Stimulated activated CD8-positive, alpha-beta memory T cell treated with anti-CD3 and anti-CD28 coated beads, Interleukin-7, amount 100 ng/mL, for 1 hour (primary cell): Measurements from ENCODE around the gene CAPZB.

Experiments used
- DNase-seq, 2 donors: peaks; one replicate each; pipeline ENCODE4 v3.0.0-alpha.2; 2020; ENCODE audit warnings: low read depth in 2 of 2

CAPZB gene

DNA sequence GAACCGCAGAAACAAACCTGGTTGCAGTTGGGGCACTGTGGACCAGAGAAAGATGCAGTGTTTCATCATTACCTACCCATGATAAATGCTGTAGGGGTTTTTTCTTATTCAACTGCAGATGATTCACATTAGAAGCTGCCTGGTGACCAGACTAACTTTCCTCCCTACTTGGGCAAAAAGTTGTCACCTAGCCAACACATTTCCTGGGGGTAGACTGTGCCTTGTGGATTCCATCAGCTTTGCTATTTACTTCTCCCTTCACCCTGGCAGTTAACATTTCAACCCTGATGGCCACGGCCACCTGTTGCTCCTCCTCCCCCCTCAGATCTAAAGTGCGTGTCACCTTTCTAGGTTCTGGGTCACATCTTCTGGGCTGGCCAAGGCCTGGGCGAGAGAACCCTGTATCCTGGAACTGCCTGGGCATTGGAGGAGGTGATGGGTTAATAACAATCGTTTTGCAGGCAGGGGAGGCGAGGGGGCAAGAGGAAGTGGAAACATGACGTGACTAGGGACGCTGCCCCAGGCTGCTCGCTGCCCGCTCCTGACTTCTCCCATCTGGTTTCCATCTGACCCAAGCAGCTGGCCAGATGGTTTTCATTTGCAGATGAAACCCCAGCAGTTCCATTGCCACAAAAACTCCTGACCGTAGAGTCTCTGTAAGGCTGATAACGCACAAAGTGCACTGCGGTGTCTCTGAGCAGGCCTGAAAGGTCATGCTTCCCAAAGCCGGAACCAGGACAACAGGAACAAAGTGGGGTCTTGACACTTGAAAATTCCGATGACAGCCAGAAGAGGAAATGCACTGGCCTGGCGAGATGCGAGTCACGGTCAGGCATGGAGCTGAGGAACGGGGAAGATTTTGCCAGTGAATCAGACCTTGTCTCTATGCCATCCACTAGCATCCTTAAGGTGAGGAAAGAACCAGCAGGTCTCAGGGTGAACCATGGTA, 36.6 kb downstream of the CAPZB start:
- no peak for DNase-seq

- DNase-seq, result no peak
Observed at GRCh38 chr1:19447550-19447949, 37.8 kb downstream of the CAPZB start.

DNA sequence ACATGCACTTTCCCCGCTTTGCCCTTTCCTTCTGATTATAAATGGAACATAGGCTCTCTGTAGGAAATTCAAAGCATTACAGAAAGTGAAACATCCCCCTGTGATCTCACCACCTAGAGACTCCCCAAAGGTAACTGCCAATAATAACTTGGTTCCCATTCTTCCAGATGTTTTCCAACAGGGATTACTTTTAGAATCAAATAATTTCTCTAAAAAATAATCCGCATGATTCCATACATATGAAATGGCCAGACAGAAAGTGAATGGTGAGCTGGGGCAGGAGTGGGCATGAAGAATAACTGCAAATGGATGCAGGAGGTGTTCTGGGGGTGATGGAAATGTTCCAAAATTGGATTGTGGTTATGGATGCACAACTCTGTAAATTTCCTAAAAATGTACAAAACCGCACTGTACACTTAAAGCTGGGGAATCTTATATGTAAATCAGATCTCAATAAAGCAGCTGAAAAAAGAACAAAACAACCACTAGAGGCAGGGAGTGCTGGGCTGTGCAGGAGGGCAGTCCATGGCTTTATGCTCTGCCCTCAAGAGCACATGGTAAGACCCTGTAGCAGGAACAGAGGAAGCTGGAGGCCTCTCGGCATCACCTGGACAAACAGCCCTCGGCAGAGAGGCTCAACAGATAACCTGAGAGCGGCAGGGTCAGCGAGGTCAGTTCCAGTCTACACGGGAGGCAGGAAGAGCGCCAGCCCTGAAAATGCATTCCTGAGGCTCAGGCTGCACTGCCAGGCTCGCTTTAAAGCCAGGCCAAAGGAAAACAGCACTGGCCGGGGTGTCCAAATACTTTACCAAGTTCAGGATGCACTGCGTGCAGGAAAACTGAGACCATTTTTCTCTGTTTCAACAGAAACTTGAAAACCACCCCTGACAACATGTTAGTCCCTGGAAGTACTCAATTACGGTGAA, 39.7 kb downstream of the CAPZB start:
- no peak for DNase-seq

GRCh38 chr1:19444296-19445021, 40.9 kb downstream of the CAPZB start:
- no peak for DNase-seq

GRCh38 chr1:19443326-19443725, 42.0 kb downstream of the CAPZB start:
- DNase-seq, result no peak

- DNase-seq, result no peak
Observed at GRCh38 chr1:19442154-19443096, 42.9 kb downstream of the CAPZB start.

GRCh38 chr1:19441048-19441780, 44.1 kb downstream of the CAPZB start:
- no peak for DNase-seq

GRCh38 chr1:19439464-19440171, 45.7 kb downstream of the CAPZB start:
- DNase-seq, result no peak

- DNase-seq, result no peak
Observed at GRCh38 chr1:19438516-19439195, 46.7 kb downstream of the CAPZB start.

DNA sequence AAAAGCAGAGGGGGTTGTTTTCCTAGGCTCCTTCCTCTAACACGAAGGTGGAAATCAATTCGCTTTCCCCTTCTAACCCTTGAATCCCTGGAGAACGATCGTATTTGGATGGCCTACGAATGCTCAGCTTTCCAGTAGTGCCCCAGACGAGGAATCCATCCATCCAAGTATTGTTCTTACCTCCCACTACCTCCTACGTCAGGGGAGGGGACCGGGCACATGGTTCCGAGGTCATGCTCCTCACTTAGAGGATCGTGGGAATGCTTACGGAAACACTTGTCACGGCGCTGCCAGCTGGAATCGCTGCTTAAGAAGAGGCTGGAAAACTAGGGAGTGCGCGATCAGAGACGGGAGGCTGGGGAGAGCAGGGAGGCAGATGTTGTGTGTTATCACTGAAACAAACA, 47.4 kb downstream of the CAPZB start:
- no peak for DNase-seq

- no peak for DNase-seq
Observed at GRCh38 chr1:19436716-19437476, 48.4 kb downstream of the CAPZB start.

DNA sequence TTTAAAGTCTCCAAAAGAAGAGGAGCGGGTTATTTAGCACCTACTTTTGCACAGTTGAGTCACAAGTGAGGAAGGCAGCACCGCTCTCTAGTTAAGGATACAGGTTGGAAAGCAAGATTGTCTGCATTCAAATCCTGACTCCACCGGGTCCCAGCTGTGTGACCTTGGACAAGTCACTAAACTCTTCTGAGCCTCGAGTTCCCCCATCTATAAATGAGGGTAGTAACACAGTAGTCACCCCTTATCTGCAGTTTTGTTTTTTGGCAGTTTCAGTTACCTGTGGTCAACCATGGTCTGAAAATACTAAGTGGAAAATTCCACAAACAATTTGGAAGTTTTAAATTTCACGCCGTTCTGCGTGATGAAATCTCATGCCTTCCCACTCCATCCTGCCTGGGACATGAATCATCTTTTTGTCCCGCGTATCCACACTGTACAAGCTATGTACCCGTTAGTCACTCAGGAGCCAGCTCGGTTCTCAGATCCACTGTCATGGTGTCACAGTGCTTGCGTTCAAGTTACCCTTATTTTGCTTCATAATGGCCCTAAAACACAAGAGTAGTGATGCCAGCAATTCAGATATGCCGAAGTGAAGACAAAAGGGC, 49.4 kb downstream of the CAPZB start:
- no peak for DNase-seq

GRCh38 chr1:19435181-19435580, 50.2 kb downstream of the CAPZB start:
- DNase-seq, result no peak

DNA sequence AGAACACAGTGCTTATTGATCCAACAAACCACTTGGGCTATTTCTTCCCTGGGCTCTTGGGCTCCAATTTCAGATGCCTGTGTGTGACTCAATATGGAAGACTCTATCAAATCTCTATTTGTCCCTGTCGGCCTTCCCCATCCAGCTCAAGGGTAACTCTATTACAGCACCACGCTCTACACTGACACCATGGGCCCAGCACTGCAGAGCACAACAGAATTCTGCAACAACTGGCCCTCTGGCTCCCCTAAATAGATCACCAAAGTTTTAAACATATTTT, 51.7 kb downstream of the CAPZB start:
- DNase-seq, result no peak

DNA sequence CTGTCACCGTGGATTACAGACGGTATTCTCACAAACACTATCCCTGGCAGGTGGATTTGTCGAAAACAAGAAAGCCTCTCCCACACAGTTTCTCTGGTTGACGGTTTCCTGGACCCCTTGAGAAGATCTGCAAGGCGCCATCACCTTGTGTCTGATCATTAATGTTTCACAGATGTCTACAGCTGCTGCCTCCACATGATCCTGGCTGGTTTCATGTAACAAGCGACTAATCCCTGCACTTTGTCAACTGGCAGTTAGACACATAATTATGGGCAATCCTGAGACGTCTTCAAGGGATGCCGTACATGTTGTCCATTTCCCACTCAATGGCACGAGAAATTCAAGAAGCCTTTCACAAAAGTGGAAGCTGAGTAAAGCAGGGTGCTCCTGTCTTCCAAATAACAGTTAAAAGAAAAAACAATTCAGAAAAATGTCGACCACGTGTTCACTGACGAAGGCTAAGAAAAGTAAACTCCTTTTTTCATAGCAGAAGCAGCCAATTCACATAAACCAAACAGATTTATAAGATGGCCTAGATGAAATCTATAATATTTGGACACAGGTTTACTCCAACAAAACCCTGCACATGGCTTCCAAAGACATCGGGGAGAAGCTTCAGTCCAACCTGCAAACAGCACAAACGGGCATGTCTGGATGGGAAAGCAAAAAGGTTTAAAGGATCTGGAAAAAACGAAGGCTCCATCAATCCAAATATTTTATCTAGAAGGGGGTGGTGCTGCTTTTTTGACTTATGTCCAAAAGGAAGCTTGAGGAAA, 52.2 kb downstream of the CAPZB start:
- no peak for DNase-seq

DNA sequence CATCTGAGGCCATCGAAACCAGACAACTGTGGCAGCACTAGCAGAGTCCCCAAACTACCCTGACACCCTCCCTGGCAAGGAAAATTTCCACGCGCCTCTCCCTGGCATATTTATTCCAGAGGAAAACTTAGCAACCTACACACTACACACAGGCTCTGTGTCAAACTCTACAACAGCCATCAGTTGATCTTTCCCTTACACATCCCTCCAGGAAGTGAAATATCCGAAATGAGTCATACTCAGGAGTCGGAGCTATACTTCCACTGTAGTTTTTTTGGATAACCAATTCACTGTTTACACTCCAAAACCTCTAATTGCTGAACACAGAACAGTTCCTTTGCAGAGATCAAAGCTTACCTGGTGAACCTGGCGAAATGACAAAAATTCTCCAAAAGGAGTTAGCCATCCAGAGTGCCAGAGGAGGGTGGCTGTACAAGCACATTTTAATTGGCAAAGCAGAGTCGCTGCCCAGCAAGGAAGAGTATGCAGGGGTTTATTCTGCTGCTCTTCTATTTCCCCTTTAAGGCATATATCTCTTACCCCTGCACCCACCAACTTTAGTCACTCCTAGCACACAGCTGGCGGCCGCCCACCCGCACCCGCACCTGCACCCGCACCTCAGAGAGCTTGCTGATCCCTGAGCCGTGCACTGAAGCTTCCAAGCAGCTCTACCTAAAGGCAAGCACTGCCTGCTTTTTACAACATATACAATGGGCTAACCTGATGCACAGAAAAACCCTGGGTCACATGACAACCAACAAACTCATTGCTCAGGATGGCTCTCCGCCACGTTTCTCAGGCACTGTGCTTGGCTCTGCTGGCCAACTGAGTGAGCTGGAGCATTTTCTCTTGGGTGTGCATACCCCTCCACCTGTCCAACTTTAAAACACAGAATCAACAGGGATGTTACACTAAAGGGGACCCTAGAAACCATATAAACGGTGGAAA, 54.9 kb downstream of the CAPZB start:
- no peak for DNase-seq
